Lower lobe of right lung (tissue), 2 donors: ENCODE measurements around the gene EHD3. TPM values are rescaled to one million over a fixed set of nuclear protein-coding genes. Genes with fewer than 3 reads are reported as not detected.

ENCODE experiments used
- ATAC-seq, 2 donors: fragments of 200-7000 bp; cut with Tn5 transposase; one replicate each; pipeline ENCODE4 v1.9.1; 2020 to 2022; ENCODE audit warnings: mild to moderate bottlenecking in 2 of 2, moderate library complexity in 2 of 2
- DNase-seq: peaks from one replicate; pipeline ENCODE4 v3.0.0-alpha.2; 2020
- H3K27ac ChIP-seq: fragments of 200-600 bp; one replicate; pipeline ENCODE4 v1.8.0; 2022
- H3K27me3 ChIP-seq: fragments of 200-600 bp; one replicate; pipeline ENCODE4 v1.8.0; 2022; ENCODE audit warnings: low read depth
- H3K36me3 ChIP-seq: fragments of 200-600 bp; one replicate; pipeline ENCODE4 v1.8.0; 2022; ENCODE audit warnings: mild to moderate bottlenecking
- H3K4me1 ChIP-seq: fragments of 200-600 bp; one replicate; pipeline ENCODE4 v1.8.0; 2022
- H3K4me3 ChIP-seq: fragments of 200-600 bp; one replicate; pipeline ENCODE4 v1.8.0; 2022; ENCODE audit warnings: mild to moderate bottlenecking
- H3K9me3 ChIP-seq: fragments of 200-600 bp; one replicate; pipeline ENCODE4 v1.8.0; 2022
- CTCF ChIP-seq: fragments of 200-600 bp; IDR thresholded peaks from one replicate; pipeline ENCODE4 v1.8.0; 2022; ENCODE audit warnings: antibody characterized with exemption, mild to moderate bottlenecking
- intact Hi-C: fragments of 100-400 bp; cut with DNase I; formaldehyde crosslinking; loops from one replicate; pipeline ENCODE4 v1.11.0; 2022
- total RNA-seq: library from RNA; stranded (reverse); fragmentation: NEBNext Ultra II Directional; extraction: Animal tissue kit (Norgen Biotek cat#: 25700); gene quantifications from one replicate; pipeline ENCODE4 v1.2.1, GENCODE V29; 2021
- donor health status: DM: no; HTN: yes; CAD: no; lungs with severe emphysema.

Gene EHD3
- total RNA-seq, 1 donor from 2014 or later: 11.0 TPM

DNA sequence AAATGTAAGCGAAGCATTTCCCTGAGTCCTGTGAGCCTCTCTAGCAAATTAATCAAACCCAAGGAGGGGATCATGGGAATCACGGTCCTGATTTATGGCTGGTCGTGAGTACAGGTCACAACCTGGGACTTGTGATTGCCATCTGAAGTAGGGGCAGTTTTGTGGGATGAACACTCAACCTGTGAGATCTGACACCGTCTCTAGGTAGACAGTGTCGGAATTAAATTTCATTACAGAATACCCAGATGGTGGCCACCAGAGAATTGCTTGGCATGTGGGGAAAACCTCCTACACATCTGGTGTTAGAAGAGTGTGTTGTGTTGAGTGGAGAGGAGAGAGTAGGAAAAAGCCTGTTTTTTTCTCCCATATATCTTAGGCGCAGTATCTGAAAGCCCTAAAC lies 29.2 kb upstream of the EHD3 start:
- H3K36me3 ChIP-seq: no peaks in the 10 kb centered on the region
- H3K27ac ChIP-seq: no peak overlapping the region
- ATAC-seq (no peak), DNase-seq (no peak)
- intact Hi-C loops: no loop called here
- no peaks in the 10 kb centered on the region for H3K4me1 ChIP-seq
- H3K4me3 ChIP-seq: no peak overlapping the region
- no peaks in the 10 kb centered on the region for H3K27me3 ChIP-seq
- no peaks in the 10 kb centered on the region for H3K9me3 ChIP-seq
- TF ChIP-seq CTCF: no peak

GRCh38 chr2:31205186-31205585 lies 28.8 kb upstream of the EHD3 start:
- no peaks in the 10 kb centered on the region for H3K27me3 ChIP-seq
- no peaks in the 10 kb centered on the region for H3K36me3 ChIP-seq
- H3K27ac ChIP-seq: no peak overlapping the region
- no peak for DNase-seq
- no peaks in the 10 kb centered on the region for H3K9me3 ChIP-seq
- ATAC-seq: no peak
- no peaks in the 10 kb centered on the region for H3K4me1 ChIP-seq
- TF ChIP-seq CTCF: no peak
- H3K4me3 ChIP-seq: no peak overlapping the region
- intact Hi-C loops: no loop called here

DNA sequence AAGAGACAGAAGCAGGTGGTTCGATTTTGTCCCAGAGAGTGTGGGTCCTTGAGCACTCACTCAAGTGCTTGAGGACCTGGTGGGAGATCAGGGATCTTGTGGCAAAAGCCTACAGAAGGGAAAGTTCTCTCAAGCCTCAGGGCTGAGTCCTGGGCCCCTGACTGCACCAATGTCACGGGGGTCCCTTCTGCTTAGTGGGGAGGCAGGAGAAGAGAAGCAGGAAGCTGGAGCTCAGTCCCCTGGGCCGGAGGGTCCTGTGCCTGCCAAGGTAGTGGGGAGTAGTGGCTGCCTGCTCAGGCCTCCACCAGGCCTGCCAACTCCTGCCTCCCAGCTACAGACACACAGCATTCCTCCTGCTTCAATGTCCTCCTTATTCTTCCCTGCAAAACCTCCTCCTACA lies 28.3 kb upstream of the EHD3 start:
- Histone ChIP-seq H3K27ac (no peak overlapping the region), H3K4me3 (no peak overlapping the region), H3K36me3 (no peaks in the 10 kb centered on the region), H3K27me3 (no peaks in the 10 kb centered on the region), H3K9me3 (no peaks in the 10 kb centered on the region), H3K4me1 (no peaks in the 10 kb centered on the region)
- intact Hi-C loops: no loop called here
- ATAC-seq (no peak), DNase-seq (no peak)
- TF ChIP-seq CTCF: no peak

GRCh38 chr2:31207790-31208189 lies 26.2 kb upstream of the EHD3 start:
- Histone ChIP-seq H3K27me3 (no peaks in the 10 kb centered on the region), H3K36me3 (no peaks in the 10 kb centered on the region), H3K4me3 (no peak overlapping the region), H3K9me3 (no peaks in the 10 kb centered on the region), H3K4me1 (no peaks in the 10 kb centered on the region), H3K27ac (no peak overlapping the region)
- ATAC-seq (no peak), DNase-seq (no peak)
- intact Hi-C loops: no loop called here
- no peak for TF ChIP-seq CTCF

- Histone ChIP-seq H3K4me3 (no peak overlapping the region), H3K9me3 (no peaks in the 10 kb centered on the region)
- TF ChIP-seq CTCF: no peak
Measured at GRCh38 chr2:31208240-31208639, 25.7 kb upstream of the EHD3 start.

More at GRCh38 chr2:31208240-31208639, 25.7 kb upstream of the EHD3 start:
- intact Hi-C loops: no loop called here
- Histone ChIP-seq H3K4me1 (no peaks in the 10 kb centered on the region), H3K27me3 (no peaks in the 10 kb centered on the region), H3K27ac (no peak overlapping the region), H3K36me3 (no peaks in the 10 kb centered on the region)
- ATAC-seq (peak in 1 of 2 donors; percentile 16), DNase-seq (no peak)
